Inflammatory macrophage (primary cell): ENCODE measurements around the gene RHOJ.
"Not testable (repeated sequence)": the region's sequence is repeated elsewhere in the genome, so short reads cannot be mapped to it uniquely, and the experiment has no call there.

ENCODE experiments used
- DNase-seq, 2 donors: peaks; one replicate each; pipeline ENCODE4 v3.0.0-alpha.2; 2020 to 2022

The RHOJ gene

DNA sequence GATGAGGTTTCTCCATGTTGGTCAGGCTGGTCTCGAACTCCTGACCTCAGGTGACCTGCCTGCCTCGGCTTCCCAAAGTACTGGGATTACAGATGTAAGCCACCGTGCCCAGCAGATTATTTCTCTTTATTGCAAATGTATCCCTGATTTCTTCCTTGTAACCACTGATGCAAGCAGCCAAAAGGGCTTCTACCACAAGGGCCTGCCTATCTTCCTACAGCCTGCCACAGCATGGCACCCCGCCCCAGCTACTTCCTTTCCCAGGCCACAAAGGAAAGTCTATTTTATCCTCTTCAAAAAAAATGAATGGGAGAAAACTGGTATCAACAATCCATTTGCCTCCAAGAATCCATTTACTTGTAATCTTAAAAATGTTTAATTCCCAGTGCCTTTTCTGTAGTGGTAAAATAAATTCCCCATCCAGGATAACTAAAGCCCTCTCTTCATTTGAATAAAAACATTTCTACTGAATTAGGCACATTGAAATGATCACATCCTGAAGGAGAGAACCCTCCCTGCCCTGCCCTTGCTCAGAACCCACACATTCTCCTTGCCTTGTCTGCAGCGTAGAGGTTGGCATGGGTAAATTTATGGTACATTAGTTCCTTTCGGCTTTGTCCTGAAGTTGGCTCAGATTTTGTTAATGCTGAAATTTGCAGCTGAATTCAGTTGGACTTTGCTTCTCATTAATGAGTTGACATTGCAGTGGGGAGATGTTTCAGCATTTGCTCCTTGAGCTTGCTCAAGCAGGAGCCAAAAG, 95.3 kb downstream of the RHOJ start:
- no peak for DNase-seq

DNA sequence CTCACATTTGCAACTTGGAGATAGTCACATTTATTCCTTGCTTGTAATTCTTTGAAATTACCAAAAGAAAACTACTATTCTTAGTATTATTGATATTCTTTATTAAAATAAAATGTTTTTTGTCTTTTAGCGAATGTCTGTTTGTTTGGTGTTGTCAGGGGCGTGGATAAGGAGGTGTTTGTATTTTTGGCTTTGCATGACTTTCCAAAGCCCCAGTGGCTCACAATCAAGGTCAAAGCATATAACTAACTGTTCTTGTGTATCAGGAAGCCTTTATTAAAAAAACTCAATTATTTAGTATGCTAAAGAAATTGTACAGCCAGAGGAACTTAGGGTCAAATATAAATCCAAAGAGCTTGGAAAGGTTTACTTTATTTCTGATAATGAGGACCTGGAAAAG, 96.6 kb downstream of the RHOJ start:
- no peak for DNase-seq

GRCh38 chr14:63301891-63302534, 97.8 kb downstream of the RHOJ start:
- no peak for DNase-seq

GRCh38 chr14:63304429-63304828, 100.2 kb downstream of the RHOJ start:
- not testable (repeated sequence) for DNase-seq

GRCh38 chr14:63308723-63309317, 104.6 kb downstream of the RHOJ start:
- no peak for DNase-seq

GRCh38 chr14:63318835-63319234, 114.6 kb downstream of the RHOJ start, which contains the start of gene GPHB5:
Gene GPHB5, minus strand, starts transcription at chr14:63318935. Its CDS starts 1,086 bp downstream, at chr14:63317849.
- no peak for DNase-seq

- no peak for DNase-seq
These were observed 118.2 kb downstream of the RHOJ start for GRCh38 chr14:63322472-63322871.

DNA sequence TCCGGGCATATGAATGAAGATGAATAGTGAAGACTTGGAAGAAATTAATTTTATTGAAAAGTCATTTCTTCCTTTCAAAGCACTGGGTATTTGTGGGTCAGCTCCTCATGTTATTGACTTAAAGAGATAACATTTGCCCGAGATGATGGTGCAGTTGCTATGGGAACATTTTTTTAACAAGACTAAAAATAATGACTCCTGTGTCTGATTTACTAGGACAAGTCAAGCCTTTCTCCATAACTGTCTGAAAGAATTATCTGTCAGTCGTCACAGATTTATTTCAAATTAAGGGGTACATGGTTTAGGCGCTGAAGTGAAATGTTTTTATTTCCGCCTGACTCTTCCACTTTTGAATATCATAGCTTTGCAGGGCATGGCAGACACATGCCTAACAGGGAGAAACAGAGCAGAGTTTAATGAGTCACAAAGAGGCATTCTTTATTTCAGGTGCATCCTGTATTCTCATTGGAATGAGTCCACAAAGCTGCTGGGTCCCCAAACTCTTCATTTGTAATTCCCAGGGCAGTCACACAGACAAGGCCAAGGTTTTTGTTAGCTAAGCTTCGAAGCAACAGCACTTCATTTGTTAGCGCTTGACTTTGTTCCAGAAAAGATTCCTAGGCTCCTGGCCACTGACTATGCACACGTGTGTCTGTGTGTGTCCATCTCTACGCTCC, 118.8 kb downstream of the RHOJ start:
- DNase-seq, result no peak

GRCh38 chr14:63326840-63327239, 122.6 kb downstream of the RHOJ start:
- DNase-seq, result no peak

DNA sequence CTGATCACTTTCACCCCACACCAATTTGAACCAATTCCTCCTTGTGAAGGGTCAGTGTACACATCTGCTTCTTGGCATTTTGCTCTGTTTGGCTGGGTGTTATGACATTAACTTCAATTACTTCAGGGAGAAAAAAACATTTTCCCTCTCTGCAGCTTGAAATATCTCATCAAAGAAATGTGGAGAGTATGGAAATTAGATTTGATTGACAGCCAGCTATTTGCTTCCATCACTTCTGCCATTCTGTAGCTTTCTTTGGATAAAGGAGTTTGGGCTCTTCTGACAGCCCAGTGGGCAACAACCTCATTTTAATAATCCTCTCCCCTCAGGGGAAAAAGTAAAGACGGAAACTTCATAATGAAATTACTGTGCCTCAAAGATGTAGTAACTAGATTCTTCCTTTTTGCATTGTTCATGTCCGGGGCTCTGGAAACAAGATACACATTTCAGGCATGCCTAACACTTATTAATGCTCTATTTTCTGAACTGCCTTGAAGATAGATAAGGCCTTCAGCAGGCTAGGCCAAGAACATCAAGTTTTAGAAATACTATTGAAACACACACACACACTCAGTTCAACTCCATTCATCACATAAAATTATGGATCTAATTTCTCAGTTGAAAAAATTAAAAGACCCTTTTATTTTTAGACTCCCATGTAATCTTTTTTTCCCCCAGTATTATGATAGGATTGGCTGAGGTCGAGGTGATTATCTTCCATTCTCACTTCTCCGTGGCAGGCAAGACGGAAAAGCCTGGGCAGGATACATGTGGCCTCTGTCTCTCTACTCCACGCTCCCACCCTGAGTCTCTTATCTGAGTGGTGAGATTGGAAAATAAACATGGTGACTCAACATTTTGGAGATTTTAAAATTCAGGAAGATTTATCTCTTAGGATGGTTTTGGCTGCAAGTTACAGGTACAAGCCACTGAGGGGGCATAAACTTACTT, 124.8 kb downstream of the RHOJ start:
- no peak for DNase-seq

- no peak for DNase-seq
These were observed 138.1 kb downstream of the RHOJ start for GRCh38 chr14:63342371-63342770.
